Testis (tissue), 2 donors: Measurements from ENCODE around the gene RCC2.
"Not testable (repeated sequence)": the region's sequence is repeated elsewhere in the genome, so short reads cannot be mapped to it uniquely, and the experiment has no call there.

Source experiments
- POLR2A ChIP-seq: fragments of 450-650 bp; IDR thresholded peaks from one replicate; pipeline ENCODE4 v1.6.1; 2017; ENCODE audit warnings: antibody characterized with exemption, mild to moderate bottlenecking, moderate library complexity
- TF ChIP-seq, protein P1 (sequence below), 3 experiments: fragments of 450-650 bp in 2 of 3; fragments of 200-600 bp in 1 of 3; sonication (generic) in 1 of 3; IDR thresholded peaks; one replicate each; pipeline ENCODE4 v1.5.1; 2016 to 2019; ENCODE audit warnings: antibody characterized with exemption in 3 of 3, mild to moderate bottlenecking in 2 of 3, moderate library complexity in 1 of 3

DNA sequence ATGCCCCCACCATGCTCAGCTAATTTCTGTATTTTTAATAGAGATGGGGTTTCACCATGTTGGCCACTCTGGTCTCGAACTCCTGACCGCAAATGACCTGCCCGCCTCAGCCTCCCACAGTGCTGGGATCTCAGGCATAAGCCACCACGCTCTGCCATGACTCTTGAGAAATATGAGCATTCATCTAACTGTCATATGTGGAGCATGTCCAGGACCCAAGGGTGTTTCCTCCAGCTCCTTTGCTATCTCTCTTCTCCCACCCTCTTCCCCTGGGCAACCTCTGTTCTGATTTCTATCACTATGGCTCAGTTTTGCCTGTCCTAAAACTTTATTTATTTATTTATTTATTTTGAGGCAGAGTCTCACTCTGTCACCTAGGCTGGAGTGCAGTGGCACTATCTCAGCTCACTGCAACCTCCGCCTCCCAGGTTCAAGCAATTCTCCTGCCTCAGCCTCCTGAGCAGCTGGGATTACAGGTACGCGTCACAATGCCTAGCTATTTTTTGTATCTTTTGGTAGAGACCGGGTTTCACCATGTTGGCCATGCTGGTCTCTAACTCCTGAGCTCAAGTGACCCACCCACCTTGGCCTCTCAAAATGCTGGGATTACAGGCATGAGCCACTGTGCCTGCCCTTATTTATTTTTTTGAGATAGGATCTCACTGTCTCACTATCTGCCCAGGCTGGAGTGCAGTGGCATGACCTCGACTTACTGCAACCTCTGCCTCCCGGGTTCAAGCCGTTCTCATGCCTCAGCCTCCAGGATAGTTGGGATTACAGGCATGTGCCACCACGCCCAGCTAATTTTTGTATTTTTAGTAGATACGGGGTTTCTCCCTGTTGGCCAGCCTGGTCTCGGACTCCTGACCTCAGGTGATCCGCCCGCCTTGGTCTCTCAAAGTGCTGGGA, 29.1 kb upstream of the RCC2 start:
- TF ChIP-seq POLR2A = not testable (repeated sequence)
- TF ChIP-seq, protein P1, sequence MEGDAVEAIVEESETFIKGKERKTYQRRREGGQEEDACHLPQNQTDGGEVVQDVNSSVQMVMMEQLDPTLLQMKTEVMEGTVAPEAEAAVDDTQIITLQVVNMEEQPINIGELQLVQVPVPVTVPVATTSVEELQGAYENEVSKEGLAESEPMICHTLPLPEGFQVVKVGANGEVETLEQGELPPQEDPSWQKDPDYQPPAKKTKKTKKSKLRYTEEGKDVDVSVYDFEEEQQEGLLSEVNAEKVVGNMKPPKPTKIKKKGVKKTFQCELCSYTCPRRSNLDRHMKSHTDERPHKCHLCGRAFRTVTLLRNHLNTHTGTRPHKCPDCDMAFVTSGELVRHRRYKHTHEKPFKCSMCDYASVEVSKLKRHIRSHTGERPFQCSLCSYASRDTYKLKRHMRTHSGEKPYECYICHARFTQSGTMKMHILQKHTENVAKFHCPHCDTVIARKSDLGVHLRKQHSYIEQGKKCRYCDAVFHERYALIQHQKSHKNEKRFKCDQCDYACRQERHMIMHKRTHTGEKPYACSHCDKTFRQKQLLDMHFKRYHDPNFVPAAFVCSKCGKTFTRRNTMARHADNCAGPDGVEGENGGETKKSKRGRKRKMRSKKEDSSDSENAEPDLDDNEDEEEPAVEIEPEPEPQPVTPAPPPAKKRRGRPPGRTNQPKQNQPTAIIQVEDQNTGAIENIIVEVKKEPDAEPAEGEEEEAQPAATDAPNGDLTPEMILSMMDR (IDR thresholded peaks at IDR 0.05) = not testable (repeated sequence)
